ENCODE data around the gene CPLANE1. TPM values are rescaled to one million over a fixed set of nuclear protein-coding genes. Genes with fewer than 3 reads are reported as not detected.

The CPLANE1 gene
- polyA plus RNA-seq, 1 experiment, result 6.8 TPM

DNA sequence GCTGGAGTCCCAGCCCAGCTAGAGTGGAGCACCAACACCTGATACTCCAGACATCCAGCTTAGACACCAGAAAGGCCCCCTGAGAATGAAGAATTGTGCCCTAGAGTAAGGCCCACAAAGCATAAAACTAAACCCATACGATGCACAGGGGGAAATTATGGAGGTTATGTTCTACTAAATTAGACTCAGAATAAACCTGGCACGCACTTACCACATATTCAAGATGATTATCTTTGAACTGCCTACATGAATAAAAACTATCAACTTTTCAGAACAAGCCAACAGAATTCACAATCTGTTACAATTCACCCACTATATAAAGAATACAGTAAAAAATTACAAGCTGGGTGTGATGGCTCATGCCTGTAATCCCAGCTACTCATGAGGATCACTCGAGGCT, 168.5 kb downstream of the CPLANE1 start:
- no peak overlapping the region for H3K4me3 ChIP-seq (ENCODE audit: low read depth, low read length)
- CTCF ChIA-PET, result interaction anchor here (0.6 kb wide), 1 partner anchor 144 kb away, joined by 3 read pairs; no protein-coding TSS in a partner anchor
- TF ChIP-seq, protein P1, sequence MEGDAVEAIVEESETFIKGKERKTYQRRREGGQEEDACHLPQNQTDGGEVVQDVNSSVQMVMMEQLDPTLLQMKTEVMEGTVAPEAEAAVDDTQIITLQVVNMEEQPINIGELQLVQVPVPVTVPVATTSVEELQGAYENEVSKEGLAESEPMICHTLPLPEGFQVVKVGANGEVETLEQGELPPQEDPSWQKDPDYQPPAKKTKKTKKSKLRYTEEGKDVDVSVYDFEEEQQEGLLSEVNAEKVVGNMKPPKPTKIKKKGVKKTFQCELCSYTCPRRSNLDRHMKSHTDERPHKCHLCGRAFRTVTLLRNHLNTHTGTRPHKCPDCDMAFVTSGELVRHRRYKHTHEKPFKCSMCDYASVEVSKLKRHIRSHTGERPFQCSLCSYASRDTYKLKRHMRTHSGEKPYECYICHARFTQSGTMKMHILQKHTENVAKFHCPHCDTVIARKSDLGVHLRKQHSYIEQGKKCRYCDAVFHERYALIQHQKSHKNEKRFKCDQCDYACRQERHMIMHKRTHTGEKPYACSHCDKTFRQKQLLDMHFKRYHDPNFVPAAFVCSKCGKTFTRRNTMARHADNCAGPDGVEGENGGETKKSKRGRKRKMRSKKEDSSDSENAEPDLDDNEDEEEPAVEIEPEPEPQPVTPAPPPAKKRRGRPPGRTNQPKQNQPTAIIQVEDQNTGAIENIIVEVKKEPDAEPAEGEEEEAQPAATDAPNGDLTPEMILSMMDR (IDR thresholded peaks at IDR 0.05; ENCODE audit: insufficient read depth, low read depth, low read length), result no peak
- POLR2A ChIA-PET, result interaction anchor here (0.6 kb wide), 1 partner anchor 10 kb away, joined by 3 read pairs; no protein-coding TSS in a partner anchor
- H3K27me3 ChIP-seq (ENCODE audit: control insufficient read depth, insufficient read depth, low read length), result no peaks in the 10 kb centered on the region
- no peaks in the 10 kb centered on the region; the same call in 1 of the 2 replicates for H3K36me3 ChIP-seq (ENCODE audit: control insufficient read depth, insufficient read depth, low read length)
- DNase-seq (ENCODE audit: low read depth), result no peak

DNA sequence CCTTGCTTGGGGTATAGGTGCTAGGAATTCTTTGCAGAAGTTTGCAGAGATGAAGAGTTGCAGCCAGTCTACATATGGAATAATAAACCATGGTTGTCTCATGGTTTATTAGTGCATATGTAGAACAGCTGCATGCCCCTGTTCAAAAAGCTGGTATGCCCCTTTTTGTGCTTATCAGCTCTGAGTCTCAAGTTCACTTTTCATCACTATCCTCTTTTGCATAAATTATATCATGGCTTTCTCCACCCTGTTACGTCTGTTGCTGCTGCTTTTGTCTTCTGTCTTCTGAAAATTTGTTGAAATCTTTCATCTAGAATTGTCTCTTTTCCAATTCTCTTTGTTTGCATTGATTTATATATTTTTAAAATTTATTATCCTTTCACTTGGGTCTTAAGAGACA, 172.0 kb downstream of the CPLANE1 start:
- TF ChIP-seq, protein P1 (IDR thresholded peaks at IDR 0.05; ENCODE audit: insufficient read depth, low read depth, low read length), result no peak
- DNase-seq (ENCODE audit: low read depth), result no peak
- ChIA-PET POLR2A (no interaction called here), CTCF (no interaction called here)
- no peak overlapping the region for H3K4me3 ChIP-seq (ENCODE audit: low read depth, low read length)
- H3K27me3 ChIP-seq (ENCODE audit: control insufficient read depth, insufficient read depth, low read length), result no peaks in the 10 kb centered on the region
- no peaks in the 10 kb centered on the region for H3K36me3 ChIP-seq (ENCODE audit: control insufficient read depth, insufficient read depth, low read length)

DNA sequence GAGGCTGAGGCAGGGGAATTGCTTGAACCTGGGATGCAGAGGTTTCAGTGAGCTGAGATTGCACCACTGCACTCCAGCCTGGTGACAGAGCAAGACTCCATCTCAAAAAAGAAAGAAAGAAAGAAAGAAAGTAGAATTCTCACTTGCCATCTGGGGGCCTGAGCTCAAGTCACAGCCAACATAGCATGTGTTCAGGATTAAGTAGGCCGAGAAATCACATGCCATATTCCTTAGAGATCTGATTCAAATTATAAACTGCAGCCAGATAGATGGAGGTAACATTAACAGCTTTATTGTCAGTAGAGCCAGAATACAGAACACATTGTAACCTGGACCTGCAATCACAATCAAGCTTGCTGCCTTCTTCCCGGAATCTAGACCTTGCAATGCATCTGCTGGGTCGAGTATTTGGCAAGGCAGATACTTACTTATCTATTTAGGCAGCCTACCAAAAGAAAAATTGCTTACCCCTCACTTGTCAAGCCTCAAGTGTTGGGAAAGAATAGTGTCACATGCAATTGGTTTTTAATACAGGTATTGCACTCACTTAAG, 173.7 kb downstream of the CPLANE1 start:
- no peak for DNase-seq (ENCODE audit: low read depth)
- CTCF ChIA-PET, result no interaction called here
- Histone ChIP-seq H3K27me3 (ENCODE audit: control insufficient read depth, insufficient read depth, low read length) (no peaks in the 10 kb centered on the region), H3K36me3 (ENCODE audit: control insufficient read depth, insufficient read depth, low read length) (no peaks in the 10 kb centered on the region), H3K4me3 (ENCODE audit: low read depth, low read length) (no peak overlapping the region)
- TF ChIP-seq, protein P1 (IDR thresholded peaks at IDR 0.05; ENCODE audit: insufficient read depth, low read depth, low read length), result no peak
- POLR2A ChIA-PET, result no interaction called here

DNA sequence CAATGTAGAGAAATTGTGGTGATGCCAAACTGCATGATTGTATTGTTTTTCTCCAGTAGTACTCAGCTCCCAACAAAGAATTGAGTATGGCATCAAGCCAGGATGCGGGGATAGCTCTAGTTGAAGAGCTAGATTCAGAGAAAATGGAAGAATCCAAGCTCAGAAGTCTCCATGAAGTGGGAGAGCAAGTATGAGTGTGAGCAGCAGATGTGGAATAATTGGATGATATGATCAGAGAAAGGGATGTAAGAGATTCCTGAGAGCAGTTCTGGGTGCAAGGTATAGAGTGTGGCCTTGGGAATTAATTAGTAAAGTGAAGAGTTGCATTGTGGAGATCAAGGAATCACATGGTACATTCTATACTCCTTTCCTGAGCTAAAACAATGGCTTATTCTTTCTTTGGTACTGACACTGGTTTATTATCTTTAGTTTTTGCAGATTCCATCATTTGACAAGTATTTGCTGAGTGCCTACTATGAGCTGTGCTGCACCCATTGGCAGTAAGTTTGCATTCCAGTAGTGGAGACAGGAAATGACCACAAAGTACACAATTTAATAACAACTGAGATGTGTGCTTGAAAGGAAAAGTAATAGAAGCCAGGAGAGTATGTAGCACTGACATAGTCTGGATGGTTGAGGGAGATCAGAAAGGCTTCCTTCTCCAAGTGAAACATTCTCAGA, 177.1 kb downstream of the CPLANE1 start:
- peak; percentile 54 for DNase-seq (ENCODE audit: low read depth)
- Histone ChIP-seq H3K4me3 (ENCODE audit: low read depth, low read length) (no peak overlapping the region), H3K27me3 (ENCODE audit: control insufficient read depth, insufficient read depth, low read length) (no peaks in the 10 kb centered on the region), H3K36me3 (ENCODE audit: control insufficient read depth, insufficient read depth, low read length) (no peaks in the 10 kb centered on the region)
- POLR2A ChIA-PET, result no interaction called here
- TF ChIP-seq, protein P1 (IDR thresholded peaks at IDR 0.05; ENCODE audit: insufficient read depth, low read depth, low read length), result no peak
- CTCF ChIA-PET, result interaction anchor here (0.7 kb wide), 1 partner anchor 108 kb away, joined by 3 read pairs; no protein-coding TSS in a partner anchor

DNA sequence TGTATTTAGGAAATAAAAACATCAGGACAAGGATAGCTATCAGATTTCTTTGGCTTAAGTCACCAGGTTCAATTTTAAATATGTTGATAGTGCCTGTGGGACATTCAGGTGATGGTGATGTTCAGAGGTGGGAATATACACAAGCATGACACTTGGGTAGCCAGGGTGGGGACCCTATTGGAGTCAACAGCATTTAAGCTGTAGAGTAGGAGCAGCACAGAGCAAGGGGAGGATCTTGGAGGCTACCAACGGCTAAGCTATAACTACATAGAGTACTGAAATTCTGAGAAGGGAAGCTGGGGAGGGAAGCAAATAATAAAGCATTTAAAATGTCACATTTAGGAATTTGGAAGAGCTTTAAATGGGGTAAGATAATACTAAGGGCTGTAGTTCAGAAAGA, 177.7 kb downstream of the CPLANE1 start:
- CTCF ChIA-PET, result interaction anchor here (0.7 kb wide), 1 partner anchor 109 kb away, joined by 3 read pairs; no protein-coding TSS in a partner anchor
- Histone ChIP-seq H3K4me3 (ENCODE audit: low read depth, low read length) (no peak overlapping the region), H3K36me3 (ENCODE audit: control insufficient read depth, insufficient read depth, low read length) (no peaks in the 10 kb centered on the region), H3K27me3 (ENCODE audit: control insufficient read depth, insufficient read depth, low read length) (no peaks in the 10 kb centered on the region)
- TF ChIP-seq, protein P1 (IDR thresholded peaks at IDR 0.05; ENCODE audit: insufficient read depth, low read depth, low read length), result no peak
- POLR2A ChIA-PET, result no interaction called here
- DNase-seq (ENCODE audit: low read depth), result no peak

Measured in BJ (cell line).